Right ventricle myocardium inferior (tissue), 1 donor: ENCODE results near the gene TBC1D2B. TPM values are rescaled to one million over a fixed set of nuclear protein-coding genes. Genes with fewer than 3 reads are reported as not detected.
A peak's percentile ranks its signal among the peaks of the same experiment; 100 is the strongest.
"Not testable (repeated sequence)": the region's sequence is repeated elsewhere in the genome, so short reads cannot be mapped to it uniquely, and the experiment has no call there.

Source experiments
- ATAC-seq: fragments of 200-7000 bp; cut with Tn5 transposase; one replicate; pipeline ENCODE4 v1.9.1; 2020; ENCODE audit warnings: mild to moderate bottlenecking, moderate library complexity
- DNase-seq: peaks from one replicate; pipeline ENCODE4 v3.0.0; 2021; ENCODE audit errors: missing footprints
- intact Hi-C: fragments of 100-400 bp; cut with DNase I; formaldehyde crosslinking; loops from one replicate; pipeline ENCODE4 v1.11.0; 2022
- total RNA-seq: library from RNA; stranded (reverse); fragmentation: NEBNext Ultra II Directional; extraction: Animal tissue kit (Norgen Biotek cat#: 25700); gene quantifications from one replicate; pipeline ENCODE4 v1.2.1, GENCODE V29; 2021
- donor health status: DM: no; HTN: yes; CAD: no; lungs with severe emphysema.

The TBC1D2B gene
- total RNA-seq, 1 donor from 2014 or later: 12.2 TPM

DNA sequence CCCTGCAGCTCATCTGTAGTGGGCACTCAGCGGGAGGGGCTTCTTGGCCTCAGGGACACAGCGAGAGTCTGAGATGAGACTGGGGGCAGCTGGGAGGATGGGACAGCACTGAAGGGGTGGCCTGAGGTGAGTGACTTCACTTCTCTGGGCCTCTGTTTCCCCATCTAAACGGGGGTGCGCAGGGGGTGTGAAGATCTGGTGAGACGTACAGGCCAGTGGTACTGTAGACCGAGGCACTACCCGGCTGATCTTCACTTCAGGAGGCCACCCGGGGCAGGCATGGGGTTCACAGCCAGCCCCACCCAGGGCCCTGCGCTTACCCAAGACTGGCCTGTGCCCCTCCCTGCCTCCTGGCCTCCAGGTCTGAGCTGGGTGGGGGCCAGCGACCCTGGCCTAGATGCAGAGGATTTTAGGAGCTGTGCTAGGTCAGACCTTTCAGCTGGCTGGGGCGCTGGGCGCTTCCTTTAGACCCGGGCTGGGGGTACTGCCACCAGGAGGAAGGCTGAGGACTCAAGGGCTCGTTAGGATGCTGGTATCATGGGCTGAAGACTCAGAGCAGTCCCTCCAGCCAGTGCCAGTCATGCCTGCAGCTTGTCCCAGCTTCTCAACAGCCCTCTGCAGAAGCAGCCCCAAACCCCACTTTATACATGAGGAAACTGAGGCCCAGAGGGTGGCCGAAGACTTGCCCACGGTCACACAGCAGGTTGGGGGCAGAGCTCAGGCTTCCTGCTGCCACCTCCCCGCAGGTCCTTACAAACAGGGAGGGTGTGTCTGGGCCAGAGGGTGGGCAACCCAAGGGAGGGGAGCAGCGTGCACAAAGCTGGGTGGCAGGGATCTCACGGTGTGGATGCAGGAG is 99.4 kb downstream of the TBC1D2B start:
- intact Hi-C loops: loop anchor here (10.0 kb wide), 1 partner anchor 797 kb away; no protein-coding TSS in a partner anchor
- not testable (repeated sequence) for ATAC-seq, DNase-seq

DNA sequence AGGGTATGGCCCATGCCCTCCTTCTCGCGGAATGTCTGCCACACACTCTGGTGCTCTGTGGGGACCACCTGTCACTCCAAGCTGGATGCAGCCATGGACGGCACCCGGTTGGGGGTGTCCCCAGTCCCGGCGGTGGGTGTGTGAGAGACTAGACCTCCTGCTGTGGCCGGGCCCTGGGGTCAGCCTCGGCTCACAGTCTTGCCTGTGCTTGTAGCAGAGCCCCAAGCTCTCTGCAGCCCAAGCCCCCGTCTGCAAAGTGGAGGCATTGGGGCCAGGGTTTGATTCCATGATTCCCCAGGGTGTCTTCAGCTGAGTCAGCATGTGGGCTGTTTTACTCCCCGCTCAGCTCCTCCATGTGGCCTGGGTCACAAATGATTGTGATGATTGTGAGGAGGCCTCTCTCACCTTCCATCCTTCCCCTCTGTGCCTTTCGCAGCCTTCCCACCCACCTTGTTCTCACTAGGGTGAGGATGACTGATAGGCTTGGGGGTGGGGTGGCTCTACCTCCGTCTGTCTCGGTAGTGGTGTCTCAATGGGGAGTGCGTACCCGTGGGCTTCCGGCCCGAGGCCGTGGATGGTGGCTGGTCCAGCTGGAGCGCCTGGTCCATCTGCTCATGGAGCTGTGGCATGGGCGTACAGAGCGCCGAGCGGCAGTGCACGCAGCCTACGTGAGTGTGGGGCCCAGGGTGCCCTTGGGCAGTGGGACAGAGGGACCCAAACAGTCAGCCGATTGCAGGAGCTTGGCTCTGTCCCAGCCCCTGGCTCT is 100.6 kb downstream of the TBC1D2B start:
- not testable (repeated sequence) for ATAC-seq
- intact Hi-C loops: loop anchor here (10.0 kb wide), 1 partner anchor 798 kb away; no protein-coding TSS in a partner anchor

DNA sequence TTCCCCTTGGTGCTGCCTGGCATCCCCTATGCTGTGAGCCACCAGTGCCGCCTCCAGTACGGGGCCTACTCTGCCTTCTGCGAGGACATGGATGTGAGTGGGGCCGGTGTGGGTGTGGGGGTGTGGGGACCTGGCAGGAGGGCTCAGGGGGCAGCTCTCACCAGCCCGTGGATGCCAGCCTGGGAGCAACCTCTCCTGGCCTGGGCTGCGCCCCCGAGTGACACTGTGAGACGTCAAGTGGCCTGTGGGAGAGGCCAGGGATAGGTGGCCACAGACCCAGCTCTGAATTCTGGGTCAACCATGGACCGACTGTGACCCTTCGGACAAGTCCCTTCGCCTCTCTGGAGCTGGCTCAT is 101.4 kb downstream of the TBC1D2B start:
- not testable (repeated sequence) for ATAC-seq, DNase-seq
- intact Hi-C loops: loop anchor here (10.0 kb wide), 1 partner anchor 799 kb away; no protein-coding TSS in a partner anchor

More for the DNA sequence above, 100.6 kb downstream of the TBC1D2B start:
- not testable (repeated sequence) for DNase-seq

DNA sequence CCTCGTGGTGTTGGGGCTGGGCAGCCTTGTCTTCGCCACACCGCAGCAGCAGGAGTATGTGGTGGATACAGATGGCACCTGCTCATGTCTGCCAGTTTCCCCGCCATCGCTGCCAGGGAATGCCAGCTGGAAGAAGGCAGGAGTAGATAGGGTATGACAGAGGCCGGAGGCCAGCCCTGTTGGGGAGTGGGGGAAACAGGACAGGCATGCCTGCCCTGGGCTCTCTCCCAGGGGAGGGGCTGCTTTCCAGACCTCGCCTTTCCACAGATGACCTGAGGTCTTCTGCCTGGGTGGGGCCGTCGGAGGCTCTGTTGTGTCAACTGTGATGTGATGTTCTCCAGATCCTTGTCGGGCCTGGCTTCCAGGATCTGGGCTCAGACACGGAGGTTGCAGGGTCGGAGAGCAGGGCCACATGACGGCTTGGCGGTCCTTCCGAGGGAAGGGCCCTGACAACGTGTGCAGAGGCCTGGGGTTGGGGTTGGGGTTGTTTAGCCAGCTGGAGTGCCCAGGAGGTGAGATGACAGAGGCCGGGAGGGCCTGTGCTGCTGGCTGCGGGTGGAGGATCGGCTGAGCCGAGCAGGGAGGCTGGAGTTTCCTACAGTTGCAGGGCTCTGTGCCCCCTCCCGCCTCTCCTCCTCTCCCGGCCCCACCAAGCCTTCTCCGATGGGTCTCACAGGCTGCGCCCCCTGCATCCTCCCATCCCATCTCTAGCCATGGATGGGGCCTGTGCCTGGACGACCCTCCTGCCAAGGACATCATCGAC is 102.0 kb downstream of the TBC1D2B start:
- intact Hi-C loops: loop anchor here (1.0 to 10.0 kb wide), 2 partner anchors 17 to 799 kb away; no protein-coding TSS in a partner anchor
- peak; percentile 64 for ATAC-seq

DNA sequence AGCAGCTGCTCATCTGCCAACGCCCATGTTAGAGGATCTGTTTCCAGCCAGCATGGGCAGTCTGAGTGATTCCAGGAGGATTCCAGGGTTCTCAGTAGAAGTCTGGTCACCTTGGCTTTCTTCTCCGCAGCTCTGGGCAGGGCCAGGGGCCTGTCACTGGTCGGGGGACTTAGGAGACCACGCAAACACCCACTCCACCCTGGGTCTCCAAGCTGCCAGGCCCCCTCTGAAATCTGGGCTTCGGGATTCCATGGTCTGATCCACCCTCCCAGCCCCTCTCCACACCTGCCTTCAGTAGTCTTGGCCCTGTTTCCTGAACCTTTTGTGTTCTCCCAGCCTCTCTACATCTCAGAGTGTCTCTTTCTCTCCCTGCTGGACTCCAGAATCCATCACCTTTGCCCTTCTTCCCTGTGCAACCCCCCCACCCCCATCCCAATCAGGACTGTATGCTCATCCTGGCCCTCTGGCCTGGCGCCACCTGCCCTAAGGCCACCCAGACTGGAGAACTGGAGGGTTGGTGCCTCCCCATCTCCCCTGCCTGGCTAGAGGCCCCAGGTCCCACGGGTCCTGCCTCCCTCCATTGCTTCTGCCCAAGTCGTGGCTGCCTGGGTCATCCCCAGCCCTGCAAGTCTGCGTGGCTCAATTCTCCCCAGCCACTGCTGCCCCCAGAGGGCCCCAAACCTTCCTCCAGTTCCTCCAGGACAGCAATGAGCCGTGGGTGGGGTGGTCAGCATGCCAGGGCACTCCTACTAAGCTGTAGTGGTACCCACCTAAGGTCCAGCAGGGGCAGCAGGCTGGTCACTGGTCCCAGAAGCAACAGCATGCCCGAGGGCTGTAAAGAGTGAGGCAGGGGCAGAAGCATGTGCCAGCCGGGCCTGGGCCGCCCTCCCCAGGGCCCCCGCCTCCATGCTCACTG is 102.8 kb downstream of the TBC1D2B start:
- DNase-seq: no peak
- peak; percentile 2 for ATAC-seq
- intact Hi-C loops: loop anchor here (1.0 to 10.0 kb wide), 2 partner anchors 18 to 800 kb away; no protein-coding TSS in a partner anchor

More for the DNA sequence above, 102.0 kb downstream of the TBC1D2B start:
- peak; percentile 80 for DNase-seq

DNA sequence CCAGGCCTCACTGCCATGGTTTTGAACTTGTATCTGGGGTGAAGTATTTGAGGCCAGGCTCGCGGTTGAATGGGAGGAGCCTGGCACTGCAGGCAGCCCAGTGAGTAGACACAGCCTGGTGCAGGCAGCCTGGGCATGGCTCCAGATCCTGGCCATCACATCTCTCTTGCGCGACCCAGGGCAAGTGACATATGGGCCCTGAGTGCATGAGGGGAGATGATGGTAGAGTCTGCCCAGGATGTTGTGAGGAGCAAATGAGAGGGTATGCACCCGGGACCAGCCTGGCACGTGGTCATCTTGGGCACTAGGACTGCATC is 103.5 kb downstream of the TBC1D2B start:
- DNase-seq (peak; percentile 84), ATAC-seq (peak; percentile 68)
- intact Hi-C loops: loop anchor here (10.0 kb wide), 1 partner anchor 801 kb away; no protein-coding TSS in a partner anchor

DNA sequence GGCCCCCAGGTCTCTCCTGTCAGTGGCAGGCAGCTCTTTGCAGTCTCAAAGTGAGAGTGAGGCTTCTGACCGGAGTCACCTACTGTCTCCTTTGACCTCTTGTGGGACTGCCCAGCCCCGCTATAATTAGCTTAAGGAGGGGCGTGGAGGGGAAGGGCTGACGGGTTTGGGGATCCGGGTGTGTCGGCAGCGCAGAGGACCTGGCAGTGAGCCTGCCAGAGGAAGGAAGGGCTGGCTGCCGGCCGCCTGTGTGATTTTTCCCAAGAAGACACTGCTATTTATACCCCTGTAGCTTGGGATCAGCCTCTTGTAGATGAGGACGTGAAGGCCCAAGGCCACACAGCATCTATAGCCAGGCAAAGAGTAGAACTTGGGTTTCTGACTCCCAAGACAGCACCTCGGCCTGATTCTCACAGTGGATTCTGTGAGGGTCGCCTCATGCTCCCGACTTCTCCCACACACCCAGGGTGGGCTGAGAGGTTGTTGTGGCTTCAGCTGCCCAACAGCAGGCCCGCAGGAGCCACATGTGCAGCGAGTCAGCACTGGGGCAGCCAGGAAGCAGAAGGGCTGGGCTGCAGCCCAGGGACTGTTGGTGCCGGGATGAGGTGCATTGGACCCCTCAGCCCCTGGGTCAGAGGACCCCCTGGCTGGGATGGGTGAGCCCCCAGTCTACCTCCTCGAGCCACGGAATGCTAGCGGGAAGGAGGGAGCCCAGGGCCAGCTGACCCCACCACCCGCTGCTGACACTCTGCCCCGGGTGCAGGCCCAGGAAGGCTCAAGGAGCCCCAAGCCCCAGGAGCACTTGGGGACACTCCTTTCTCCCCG is 104.0 kb downstream of the TBC1D2B start:
- intact Hi-C loops: loop anchor here (10.0 kb wide), 1 partner anchor 801 kb away; no protein-coding TSS in a partner anchor
- ATAC-seq: peak; percentile 51
- not testable (repeated sequence) for DNase-seq

DNA sequence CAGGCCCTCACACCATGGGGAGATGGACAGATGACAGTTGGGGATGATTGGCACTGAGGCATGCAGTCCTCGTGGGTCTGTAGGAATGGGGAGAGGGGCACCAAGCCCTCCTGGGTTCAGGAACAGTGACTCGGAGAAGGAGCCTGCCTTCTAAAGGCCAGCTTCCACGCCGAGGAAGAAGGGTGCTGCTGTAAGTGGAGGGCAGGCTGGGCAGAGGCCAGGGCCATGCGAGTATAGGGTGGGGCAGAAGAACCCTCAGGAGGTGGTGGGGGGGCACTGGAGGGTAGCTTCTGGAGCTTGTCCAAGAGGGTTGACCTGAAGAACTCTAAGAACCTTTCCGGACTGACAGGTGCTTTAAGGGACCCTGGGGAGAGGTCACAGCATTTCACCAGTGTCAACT is 104.8 kb downstream of the TBC1D2B start:
- ATAC-seq, DNase-seq: not testable (repeated sequence)
- intact Hi-C loops: loop anchor here (10.0 kb wide), 1 partner anchor 802 kb away; no protein-coding TSS in a partner anchor

DNA sequence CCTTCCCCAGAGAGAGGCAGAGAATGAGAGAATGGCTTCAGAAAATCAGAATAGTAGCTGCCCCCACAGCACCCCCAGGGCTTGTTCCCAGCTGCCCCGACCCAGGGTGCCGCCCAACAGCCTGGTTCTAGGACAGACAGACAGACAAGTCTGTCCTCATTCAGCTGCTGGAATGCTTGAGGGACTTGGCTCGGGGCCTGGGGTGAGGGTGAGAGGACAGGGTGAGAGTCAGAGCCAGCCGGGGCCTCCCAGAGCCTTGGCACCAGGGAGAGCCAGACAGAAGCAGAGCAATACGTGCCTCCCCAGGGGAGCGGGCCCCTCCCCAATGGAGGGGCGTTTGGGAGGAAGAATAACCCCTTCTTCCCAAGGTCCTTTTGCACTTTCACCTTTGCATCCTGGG is 105.6 kb downstream of the TBC1D2B start:
- ATAC-seq: peak; percentile 26
- intact Hi-C loops: loop anchor here (10.0 kb wide), 1 partner anchor 803 kb away; no protein-coding TSS in a partner anchor
- not testable (repeated sequence) for DNase-seq

DNA sequence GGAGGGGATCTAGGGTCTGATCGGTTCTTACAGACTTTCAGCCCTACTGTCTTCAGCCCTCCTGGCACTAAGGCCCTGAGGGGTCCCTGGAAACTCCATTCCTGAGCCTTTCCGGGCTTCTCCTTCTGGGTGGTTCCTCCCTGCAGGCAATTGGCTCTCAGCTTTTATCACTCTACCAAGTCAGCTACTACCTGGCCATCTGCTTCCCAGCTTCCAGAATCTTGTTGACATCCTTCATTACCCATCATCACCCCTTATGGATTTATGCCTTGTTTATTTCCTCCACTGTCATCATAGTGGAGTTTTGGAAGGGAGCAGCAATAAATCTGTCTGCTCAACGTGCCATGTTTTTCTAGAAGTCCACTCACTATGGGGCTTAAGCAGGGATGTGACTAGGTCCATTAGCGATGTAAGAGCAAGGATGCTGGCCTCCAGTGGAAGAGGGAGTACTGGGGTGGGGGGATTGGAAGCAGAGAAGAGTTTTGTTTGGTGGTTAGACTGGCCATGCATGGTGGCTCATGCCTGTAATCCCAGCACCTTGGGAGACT is 106.6 kb downstream of the TBC1D2B start:
- ATAC-seq, DNase-seq: not testable (repeated sequence)
- intact Hi-C loops: loop anchor here (10.0 kb wide), 1 partner anchor 804 kb away; no protein-coding TSS in a partner anchor

DNA sequence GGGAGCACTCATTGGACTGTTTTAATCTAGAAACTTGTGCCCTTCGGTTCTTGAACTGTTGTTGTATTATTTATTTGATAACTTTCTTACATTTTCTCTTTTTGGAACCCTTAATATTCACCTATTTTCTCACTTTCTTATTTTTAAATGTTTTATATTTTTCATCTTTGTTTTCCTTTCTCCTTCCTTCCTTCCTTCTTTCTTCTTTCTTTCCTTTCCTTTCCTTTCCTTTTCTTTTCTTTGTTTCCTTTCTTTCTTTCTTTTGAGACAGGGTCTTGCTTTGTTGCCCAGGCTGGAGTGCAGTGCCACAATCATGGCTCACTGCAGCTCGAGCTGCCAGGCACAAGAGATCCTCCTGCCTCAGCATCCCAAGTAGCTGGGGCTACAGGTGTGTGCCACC is 108.5 kb downstream of the TBC1D2B start:
- DNase-seq: no peak
- intact Hi-C loops: loop anchor here (5.0 kb wide), 1 partner anchor 33 kb away; no protein-coding TSS in a partner anchor
- no peak for ATAC-seq

DNA sequence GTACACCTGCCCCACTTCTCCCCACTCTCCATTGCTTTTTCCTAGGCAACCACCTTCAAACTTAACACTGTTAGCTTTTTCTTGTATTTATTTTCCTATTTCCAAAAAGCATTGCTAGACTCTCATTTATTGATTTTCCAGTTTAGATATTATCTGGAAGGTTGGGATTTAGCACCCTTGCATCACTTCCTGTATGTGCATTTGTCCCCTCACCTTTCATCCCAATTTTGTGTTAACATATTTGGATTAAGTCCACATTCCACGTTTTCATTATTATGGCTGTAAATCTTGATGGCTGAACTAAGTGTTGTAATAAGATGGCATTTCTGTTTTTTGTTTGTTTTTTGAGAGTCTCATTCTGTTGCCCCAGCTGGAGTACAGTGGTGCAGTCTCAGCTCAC is 109.7 kb downstream of the TBC1D2B start:
- DNase-seq: no peak
- intact Hi-C loops: loop anchor here (2.0 to 5.0 kb wide), 2 partner anchors 35 to 141 kb away; no protein-coding TSS in a partner anchor
- ATAC-seq: no peak

DNA sequence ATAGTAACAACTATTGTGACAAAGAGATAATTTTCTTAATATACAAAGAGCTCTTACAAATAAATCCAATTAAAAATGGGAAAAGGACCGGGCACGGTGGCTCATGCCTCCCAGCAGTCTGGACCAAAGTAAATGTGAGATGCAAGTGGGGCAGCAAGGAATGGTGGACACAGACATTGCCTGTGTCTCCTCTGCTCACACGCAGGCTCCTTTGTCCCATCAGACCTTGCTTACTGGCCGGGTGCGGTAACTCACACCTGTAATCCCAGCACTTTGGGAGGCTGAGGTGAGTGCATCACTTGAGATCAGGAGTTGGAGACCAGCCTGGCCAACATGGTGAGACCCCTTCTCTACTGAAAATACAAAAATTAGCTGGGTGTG is 110.3 kb downstream of the TBC1D2B start:
- not testable (repeated sequence) for DNase-seq
- intact Hi-C loops: loop anchor here (2.0 to 5.0 kb wide), 2 partner anchors 35 to 142 kb away; no protein-coding TSS in a partner anchor

DNA sequence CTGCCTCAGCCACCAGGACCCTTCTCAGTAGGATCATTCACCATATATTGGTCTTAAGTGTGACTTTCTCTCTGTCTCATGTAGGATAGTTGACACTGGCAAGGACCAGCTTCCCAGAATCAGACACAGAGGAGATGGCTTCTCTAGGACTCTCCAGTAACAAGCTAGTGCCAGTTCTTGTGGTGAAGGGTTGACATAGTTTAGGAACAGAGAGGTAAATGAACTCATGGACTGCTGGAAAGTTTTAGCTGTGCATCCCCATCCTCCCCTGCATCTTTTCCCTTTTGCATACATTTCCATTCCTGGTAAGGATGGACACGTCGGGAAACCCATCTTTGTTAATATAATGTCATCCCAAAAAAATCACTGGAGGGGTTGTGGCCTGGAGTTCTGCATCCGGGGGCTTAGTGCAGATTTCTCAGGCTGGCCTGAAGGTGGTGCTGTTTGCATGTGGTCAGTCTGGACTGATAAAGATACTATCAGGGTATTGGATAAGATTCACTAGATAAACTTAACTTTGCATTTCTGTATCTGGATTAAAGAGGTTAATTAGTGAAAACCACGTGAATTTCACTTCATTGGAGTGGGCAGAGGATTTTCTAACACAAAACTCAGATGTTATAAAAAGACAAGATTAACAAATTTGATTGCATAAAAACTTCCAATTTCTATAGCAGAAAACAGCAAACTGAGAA is 110.8 kb downstream of the TBC1D2B start:
- ATAC-seq (peak; percentile 73), DNase-seq (no peak)
- intact Hi-C loops: loop anchor here (2.0 to 5.0 kb wide), 2 partner anchors 36 to 142 kb away; no protein-coding TSS in a partner anchor

More for the DNA sequence above, 110.3 kb downstream of the TBC1D2B start:
- ATAC-seq: not testable (repeated sequence)

DNA sequence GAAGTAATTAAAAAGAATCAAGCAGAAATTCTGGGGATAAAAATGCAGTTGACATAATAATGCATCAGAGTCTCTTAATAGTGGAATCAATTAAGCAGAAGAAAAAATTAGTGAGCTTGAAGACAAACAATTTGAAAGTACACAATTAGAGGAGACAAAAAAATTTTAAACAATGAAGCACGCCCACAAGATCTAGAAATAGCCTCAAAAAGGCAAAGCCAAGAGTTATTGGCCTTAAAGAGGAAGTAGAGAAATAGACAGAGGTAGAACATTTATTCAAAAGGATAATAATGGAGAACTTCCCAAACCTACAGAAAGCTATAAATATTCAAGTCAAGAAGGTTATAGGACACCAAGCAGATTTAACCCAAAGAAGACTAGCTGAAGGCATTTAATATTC is 113.3 kb downstream of the TBC1D2B start:
- DNase-seq: no peak
- ATAC-seq: no peak
- intact Hi-C loops: no loop called here
